Measurements from ENCODE around the gene KRT86. TPM values are rescaled to one million over a fixed set of nuclear protein-coding genes. Genes with fewer than 3 reads are reported as not detected.

Gene KRT86
- total and polyA plus RNA-seq, 2 donors from 2014 or later: 1.3 TPM; not detected in 1

DNA sequence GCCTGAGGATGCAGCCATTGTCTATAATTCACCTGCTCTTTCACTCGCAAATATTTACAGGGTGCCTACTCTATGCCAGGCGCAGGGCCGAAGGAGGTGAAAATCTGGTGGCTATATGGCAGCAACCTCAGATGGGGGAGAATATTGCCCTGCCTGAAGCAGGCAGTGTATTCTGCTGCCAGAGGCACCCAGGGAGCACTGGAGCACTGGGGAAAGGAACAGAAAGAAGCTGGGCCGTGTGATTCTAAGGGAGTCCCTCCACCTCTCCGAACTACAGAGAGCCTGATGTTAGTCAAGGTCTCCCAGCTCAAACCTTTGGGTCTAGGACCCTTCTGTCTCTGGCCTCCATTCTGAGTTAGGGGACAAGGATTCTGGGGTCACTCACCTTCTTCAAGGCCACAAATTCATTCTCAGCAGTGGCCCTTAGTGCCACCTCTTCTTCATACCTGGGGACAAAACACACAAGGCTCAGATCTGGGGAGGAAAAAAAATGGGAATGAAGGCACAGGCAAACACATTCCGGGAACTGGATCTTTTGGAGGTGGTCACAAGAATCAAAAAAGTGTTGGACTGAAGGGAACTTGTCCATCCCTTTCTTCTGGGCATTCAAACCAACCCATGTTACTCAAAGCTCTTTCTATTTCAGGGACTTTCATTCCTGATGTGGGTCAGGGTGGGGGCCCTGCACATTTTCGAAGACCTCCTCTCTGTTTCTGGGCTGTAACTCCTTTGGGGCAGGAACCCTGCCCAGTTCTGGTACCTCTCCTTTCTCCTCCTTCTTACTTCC, 19.3 kb upstream of the KRT86 start:
- peak in 2 of 5 donors; percentile 7 to 11 for DNase-seq
- Histone ChIP-seq H3K36me3 (ENCODE audit: control insufficient read depth in 2 of 3, insufficient read depth in 3 of 3, low read length in 3 of 3) (no peaks in the 10 kb centered on the region), H3K27me3 (ENCODE audit: control insufficient read depth, insufficient read depth, low read length) (peaks cover 23% of the 10 kb centered on the region), H3K9me3 (ENCODE audit: control insufficient read depth in 2 of 3, insufficient read depth in 1 of 3, low read length in 3 of 3) (no peaks in the 10 kb centered on the region), H3K4me3 (ENCODE audit: low read length in 3 of 3) (no peak overlapping the region), H3K27ac (ENCODE audit: low read depth in 2 of 2, low read length in 2 of 2) (no peak overlapping the region), H3K9ac (ENCODE audit: low read length in 3 of 3) (no peak overlapping the region), H3K4me1 (ENCODE audit: control insufficient read depth in 2 of 3, insufficient read depth in 2 of 3, low read depth in 1 of 3, low read length in 3 of 3) (peaks cover 0 to 6% (median 6%) of the 10 kb centered on the region in 3 donors)
- TF ChIP-seq, protein P1, sequence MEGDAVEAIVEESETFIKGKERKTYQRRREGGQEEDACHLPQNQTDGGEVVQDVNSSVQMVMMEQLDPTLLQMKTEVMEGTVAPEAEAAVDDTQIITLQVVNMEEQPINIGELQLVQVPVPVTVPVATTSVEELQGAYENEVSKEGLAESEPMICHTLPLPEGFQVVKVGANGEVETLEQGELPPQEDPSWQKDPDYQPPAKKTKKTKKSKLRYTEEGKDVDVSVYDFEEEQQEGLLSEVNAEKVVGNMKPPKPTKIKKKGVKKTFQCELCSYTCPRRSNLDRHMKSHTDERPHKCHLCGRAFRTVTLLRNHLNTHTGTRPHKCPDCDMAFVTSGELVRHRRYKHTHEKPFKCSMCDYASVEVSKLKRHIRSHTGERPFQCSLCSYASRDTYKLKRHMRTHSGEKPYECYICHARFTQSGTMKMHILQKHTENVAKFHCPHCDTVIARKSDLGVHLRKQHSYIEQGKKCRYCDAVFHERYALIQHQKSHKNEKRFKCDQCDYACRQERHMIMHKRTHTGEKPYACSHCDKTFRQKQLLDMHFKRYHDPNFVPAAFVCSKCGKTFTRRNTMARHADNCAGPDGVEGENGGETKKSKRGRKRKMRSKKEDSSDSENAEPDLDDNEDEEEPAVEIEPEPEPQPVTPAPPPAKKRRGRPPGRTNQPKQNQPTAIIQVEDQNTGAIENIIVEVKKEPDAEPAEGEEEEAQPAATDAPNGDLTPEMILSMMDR (IDR thresholded peaks at IDR 0.05; ENCODE audit: borderline replicate concordance, extremely low read depth, insufficient read depth): no peak
- no peak for FAIRE-seq
- intact Hi-C loops (cut with DNase I): no loop called here

DNA sequence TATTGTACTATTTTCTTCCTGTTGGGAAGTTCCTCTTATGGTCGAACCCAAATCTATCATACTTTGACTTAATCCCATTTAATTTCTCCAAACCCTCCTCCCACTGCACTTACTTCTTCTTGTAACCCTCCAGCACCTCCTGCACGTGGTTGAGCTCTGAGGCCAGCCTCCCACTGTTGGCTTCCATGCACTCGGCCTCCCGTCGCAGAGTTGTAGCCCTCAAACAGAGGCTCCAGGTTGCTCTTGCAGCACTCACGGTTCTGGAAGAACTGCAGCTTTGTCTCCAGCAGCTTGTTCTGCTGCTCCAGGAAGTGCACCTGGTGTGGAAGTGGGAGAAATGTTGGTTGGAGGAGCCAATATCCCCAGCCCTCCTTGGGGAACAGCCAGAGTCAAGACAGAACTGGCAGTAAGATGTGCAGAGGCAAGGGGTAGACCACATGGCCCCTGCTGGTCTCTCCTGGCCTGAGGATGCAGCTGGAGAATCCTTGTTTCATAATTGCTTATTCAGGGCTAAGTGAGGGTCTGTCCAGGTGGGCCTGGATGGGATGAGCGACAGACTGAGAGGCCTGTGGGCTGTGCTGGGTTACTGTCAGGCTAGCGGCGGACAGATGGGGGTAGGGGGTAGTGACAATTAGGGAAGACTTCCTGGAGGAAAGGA, 18.4 kb upstream of the KRT86 start:
- Histone ChIP-seq H3K27ac (ENCODE audit: low read depth in 2 of 2, low read length in 2 of 2) (no peak overlapping the region), H3K4me3 (ENCODE audit: low read length in 3 of 3) (no peak overlapping the region), H3K9me3 (ENCODE audit: control insufficient read depth in 2 of 3, insufficient read depth in 1 of 3, low read length in 3 of 3) (no peaks in the 10 kb centered on the region), H3K27me3 (ENCODE audit: control insufficient read depth, insufficient read depth, low read length) (peaks cover 19% of the 10 kb centered on the region), H3K4me1 (ENCODE audit: control insufficient read depth in 2 of 3, insufficient read depth in 2 of 3, low read depth in 1 of 3, low read length in 3 of 3) (peaks cover 0 to 6% (median 6%) of the 10 kb centered on the region in 3 donors), H3K36me3 (ENCODE audit: control insufficient read depth in 2 of 3, insufficient read depth in 3 of 3, low read length in 3 of 3) (no peaks in the 10 kb centered on the region), H3K9ac (ENCODE audit: low read length in 3 of 3) (no peak overlapping the region)
- peak in 2 of 5 donors; percentile 19 to 26 for DNase-seq
- intact Hi-C loops (cut with DNase I): no loop called here
- TF ChIP-seq, protein P1 (IDR thresholded peaks at IDR 0.05; ENCODE audit: borderline replicate concordance, extremely low read depth, insufficient read depth): no peak
- FAIRE-seq: no peak

DNA sequence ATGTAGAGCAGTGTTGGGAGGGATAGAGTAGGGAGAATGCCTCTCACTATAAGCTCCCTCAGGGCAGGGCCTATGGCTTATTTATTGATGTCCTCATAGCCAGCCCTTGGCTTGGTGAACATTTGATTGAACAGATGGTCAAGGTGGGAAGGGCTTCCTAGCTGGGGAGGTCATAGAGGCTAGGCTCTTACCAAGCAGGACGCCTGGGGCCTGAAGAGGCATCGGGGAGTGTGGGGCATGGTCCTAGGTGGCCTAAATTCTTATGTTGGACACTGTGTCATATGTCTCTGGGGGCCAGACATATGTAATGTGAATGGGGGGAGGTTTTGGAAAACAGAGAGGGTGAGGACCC, 17.9 kb upstream of the KRT86 start:
- Histone ChIP-seq H3K9me3 (ENCODE audit: control insufficient read depth in 2 of 3, insufficient read depth in 1 of 3, low read length in 3 of 3) (no peaks in the 10 kb centered on the region), H3K27me3 (ENCODE audit: control insufficient read depth, insufficient read depth, low read length) (peaks cover 19% of the 10 kb centered on the region), H3K4me1 (ENCODE audit: control insufficient read depth in 2 of 3, insufficient read depth in 2 of 3, low read depth in 1 of 3, low read length in 3 of 3) (peaks cover 3 to 6% (median 6%) of the 10 kb centered on the region in 3 donors), H3K36me3 (ENCODE audit: control insufficient read depth in 2 of 3, insufficient read depth in 3 of 3, low read length in 3 of 3) (no peaks in the 10 kb centered on the region), H3K4me3 (ENCODE audit: low read length in 3 of 3) (no peak overlapping the region), H3K9ac (ENCODE audit: low read length in 3 of 3) (no peak overlapping the region), H3K27ac (ENCODE audit: low read depth in 2 of 2, low read length in 2 of 2) (no peak overlapping the region)
- DNase-seq: peak in 2 of 5 donors; percentile 12 to 17
- intact Hi-C loops (cut with DNase I): no loop called here
- TF ChIP-seq, protein P1 (IDR thresholded peaks at IDR 0.05; ENCODE audit: borderline replicate concordance, extremely low read depth, insufficient read depth): no peak
- no peak for FAIRE-seq

Data from kidney (tissue), 14 donors.